GM06990 (cell line): Measurements from ENCODE around the gene SRC.

Source experiments
- DNase-seq: peaks from one replicate; pipeline ENCODE4 v3.0.0-alpha.2; 2011; ENCODE audit not compliant: insufficient read length; ENCODE audit errors: extremely low read depth
- H3K27me3 ChIP-seq: replicated peaks from 2 replicates; pipeline ENCODE4 v1.6.0; 2011; ENCODE audit warnings: low read length; ENCODE audit not compliant: control insufficient read depth, insufficient read depth
- H3K36me3 ChIP-seq: 2 replicates; pipeline ENCODE4 v1.5.1; 2011; ENCODE audit warnings: low read length; ENCODE audit not compliant: control insufficient read depth, insufficient read depth
- H3K4me3 ChIP-seq: replicated peaks from 2 replicates; pipeline ENCODE4 v1.5.1; 2011; ENCODE audit warnings: low read depth, mild to moderate bottlenecking, control low read depth, low read length
- TF ChIP-seq, protein P1 (sequence below): IDR thresholded peaks from 2 replicates; pipeline ENCODE4 v1.5.1; 2011; ENCODE audit warnings: low read length, control low read depth, mild to moderate bottlenecking, inconsistent platforms; ENCODE audit not compliant: insufficient read depth, poor library complexity, severe bottlenecking

Gene SRC

DNA sequence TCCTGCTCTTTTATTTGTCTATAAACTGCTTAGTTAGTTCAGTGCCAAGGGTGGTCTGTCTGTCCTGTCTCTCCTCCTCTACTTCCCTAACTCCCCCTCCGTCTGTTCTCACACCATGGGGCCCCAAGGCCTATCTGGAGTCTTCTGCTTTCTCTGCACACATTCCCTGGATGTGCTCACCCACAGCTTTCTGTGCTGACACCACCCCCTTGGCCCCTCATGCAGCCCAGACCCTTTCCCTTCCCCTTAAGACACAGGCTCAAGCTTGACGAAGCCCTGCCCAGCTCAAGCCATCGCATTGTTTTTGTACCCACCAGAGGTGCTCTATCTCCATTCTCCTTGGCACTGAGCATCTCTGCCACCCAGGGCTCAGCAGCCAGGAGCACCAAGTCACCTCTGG, 97.0 kb downstream of the SRC start:
- no peak for DNase-seq
- Histone ChIP-seq H3K27me3 (peaks cover 2% of the 10 kb centered on the region), H3K4me3 (no peak overlapping the region), H3K36me3 (no peaks in the 10 kb centered on the region)
- TF ChIP-seq, protein P1, sequence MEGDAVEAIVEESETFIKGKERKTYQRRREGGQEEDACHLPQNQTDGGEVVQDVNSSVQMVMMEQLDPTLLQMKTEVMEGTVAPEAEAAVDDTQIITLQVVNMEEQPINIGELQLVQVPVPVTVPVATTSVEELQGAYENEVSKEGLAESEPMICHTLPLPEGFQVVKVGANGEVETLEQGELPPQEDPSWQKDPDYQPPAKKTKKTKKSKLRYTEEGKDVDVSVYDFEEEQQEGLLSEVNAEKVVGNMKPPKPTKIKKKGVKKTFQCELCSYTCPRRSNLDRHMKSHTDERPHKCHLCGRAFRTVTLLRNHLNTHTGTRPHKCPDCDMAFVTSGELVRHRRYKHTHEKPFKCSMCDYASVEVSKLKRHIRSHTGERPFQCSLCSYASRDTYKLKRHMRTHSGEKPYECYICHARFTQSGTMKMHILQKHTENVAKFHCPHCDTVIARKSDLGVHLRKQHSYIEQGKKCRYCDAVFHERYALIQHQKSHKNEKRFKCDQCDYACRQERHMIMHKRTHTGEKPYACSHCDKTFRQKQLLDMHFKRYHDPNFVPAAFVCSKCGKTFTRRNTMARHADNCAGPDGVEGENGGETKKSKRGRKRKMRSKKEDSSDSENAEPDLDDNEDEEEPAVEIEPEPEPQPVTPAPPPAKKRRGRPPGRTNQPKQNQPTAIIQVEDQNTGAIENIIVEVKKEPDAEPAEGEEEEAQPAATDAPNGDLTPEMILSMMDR: no peak

DNA sequence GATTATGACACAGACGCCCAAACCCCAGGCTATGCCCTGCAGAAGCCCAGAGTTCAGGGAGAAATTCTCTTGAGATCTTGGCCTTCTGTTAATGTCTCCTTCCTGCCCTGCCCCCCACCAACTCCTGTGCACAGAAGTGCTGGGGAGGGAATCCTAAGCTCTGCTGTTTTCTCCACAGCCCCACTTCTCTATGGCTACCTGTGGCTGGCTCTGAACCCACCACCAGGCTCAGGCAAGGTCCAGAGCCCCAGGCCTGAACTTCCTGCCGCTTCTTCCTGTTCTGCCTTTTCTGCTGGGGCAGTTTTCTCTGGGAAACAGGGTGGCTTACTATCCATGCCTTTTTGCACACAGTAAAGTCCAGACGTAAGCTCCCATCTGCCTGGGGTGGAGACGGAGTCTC, 97.7 kb downstream of the SRC start:
- TF ChIP-seq, protein P1: no peak
- peaks cover 2% of the 10 kb centered on the region for H3K27me3 ChIP-seq

DNA sequence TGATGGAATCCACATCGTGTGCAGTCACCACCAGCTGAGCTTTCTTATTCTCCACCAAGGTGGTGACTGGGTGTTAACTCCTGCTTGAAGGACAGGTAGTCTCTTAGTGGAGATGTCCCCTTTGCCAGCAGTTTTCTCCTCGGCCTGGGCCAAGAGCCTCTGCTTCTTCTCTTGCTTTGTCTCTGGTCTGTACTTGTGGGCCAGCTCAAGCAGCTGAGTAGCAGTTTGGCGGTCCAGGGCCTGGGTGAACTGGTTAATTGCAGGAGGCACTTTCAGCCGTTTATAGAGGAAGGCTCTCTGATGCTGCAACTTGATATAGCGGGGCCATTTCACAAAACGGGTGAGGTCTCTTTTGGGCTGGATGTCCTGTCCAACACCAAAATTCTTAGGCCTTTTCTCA, 99.1 kb downstream of the SRC start:
- Histone ChIP-seq H3K36me3 (no peaks in the 10 kb centered on the region), H3K4me3 (no peak overlapping the region), H3K27me3 (peaks cover 2% of the 10 kb centered on the region)
- TF ChIP-seq, protein P1: no peak
- DNase-seq: no peak

More for the DNA sequence above, 97.7 kb downstream of the SRC start:
- Histone ChIP-seq H3K36me3 (no peaks in the 10 kb centered on the region), H3K4me3 (no peak overlapping the region)
- DNase-seq: no peak

DNA sequence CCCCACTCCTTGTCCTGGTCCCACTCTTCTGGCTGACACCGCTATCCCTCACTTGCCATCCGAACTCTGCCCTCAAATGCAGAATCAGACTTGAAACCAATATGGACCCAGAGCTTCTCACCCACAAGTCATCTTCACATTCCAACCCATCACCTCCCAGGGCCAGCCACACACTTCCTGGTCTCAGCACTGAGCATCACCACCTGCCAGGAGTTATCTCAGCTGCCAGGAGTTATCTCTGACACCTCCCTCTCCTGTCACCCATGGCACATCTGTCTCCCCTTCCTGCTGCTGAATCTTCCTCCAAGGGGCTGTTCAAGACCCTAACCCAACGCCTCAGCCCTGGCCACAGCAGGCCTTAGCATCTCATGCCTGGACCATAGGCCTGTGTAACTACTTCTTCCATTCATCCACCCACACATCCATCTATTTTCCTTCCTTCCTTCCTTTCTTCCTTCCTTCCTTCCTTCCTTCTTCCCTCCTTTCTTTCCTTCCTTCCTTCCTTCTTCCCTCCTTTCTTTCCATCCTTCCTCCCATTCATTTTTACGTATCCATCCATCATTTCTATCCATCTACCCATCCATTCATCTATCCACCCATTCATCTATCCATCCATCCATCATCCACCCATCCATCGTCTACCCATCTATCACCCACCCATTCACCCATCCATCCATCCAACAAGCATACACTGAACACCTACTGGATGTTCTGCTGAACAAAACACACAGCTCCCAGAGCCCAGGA, 100.5 kb downstream of the SRC start:
- TF ChIP-seq, protein P1: no peak
- DNase-seq: no peak
- Histone ChIP-seq H3K4me3 (no peak overlapping the region), H3K36me3 (no peaks in the 10 kb centered on the region), H3K27me3 (peaks cover 2% of the 10 kb centered on the region)

DNA sequence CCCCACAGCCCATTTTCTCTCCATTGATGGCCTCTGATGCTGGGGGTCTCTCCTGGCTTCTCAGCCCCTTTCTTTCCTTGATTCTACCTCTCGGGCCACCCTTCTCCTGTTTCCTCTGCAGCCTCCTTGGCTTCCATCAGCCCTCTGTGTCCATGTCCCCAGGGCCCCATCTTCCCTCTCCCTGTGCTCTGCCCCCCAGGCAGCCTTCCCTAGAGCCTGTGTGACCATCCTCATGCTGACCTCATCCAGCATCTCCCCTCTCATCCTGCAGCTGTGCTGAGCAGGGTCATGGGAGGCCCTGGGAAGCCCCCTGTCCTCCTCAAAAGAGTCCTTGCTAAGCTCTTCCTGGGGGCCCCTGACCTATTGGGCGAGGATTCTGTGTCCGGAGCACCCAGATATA, 101.7 kb downstream of the SRC start:
- TF ChIP-seq, protein P1: no peak
- no peak for DNase-seq
- Histone ChIP-seq H3K36me3 (no peaks in the 10 kb centered on the region), H3K4me3 (no peak overlapping the region), H3K27me3 (peaks cover 2% of the 10 kb centered on the region)
